ENCODE data around the gene CALHM3.
"Not testable (repeated sequence)": the region's sequence is repeated elsewhere in the genome, so short reads cannot be mapped to it uniquely, and the experiment has no call there.

The CALHM3 gene

DNA sequence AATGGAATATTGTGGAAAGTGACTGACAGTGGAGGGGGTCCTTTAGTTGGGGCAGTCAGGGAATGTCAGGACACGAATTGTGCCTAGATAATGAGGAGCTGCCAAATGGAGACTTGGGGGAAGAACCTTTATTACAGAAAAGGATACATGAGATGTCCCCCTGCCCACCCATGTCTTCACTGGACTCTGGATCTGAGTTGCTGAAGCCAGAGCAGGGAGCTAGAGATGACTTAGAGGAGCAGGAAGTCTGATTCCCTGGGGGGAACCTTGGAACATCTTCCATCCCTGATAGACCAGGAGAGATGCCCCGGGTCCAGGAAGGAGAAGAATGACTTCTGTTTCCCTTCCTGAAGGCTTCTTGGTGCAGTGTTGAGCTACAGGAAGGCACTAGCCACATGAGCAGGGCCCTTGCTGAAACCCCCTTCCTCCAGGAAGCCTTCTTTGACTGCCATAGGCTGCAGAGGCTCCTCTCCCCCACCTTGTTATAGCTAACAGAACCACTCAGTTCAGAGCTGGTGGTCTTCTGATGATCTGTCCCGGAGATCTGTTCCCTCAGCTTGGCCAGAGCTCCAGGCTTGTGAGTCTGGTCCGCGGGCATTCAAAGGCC lies 13.7 kb upstream of the CALHM3 start:
- DNase-seq (ENCODE audit: extremely low read depth, low read depth): no peak
- H3K4me3 ChIP-seq (replicated peaks; ENCODE audit: low read depth, low read length): no peak overlapping the region
- TF ChIP-seq, protein P1, sequence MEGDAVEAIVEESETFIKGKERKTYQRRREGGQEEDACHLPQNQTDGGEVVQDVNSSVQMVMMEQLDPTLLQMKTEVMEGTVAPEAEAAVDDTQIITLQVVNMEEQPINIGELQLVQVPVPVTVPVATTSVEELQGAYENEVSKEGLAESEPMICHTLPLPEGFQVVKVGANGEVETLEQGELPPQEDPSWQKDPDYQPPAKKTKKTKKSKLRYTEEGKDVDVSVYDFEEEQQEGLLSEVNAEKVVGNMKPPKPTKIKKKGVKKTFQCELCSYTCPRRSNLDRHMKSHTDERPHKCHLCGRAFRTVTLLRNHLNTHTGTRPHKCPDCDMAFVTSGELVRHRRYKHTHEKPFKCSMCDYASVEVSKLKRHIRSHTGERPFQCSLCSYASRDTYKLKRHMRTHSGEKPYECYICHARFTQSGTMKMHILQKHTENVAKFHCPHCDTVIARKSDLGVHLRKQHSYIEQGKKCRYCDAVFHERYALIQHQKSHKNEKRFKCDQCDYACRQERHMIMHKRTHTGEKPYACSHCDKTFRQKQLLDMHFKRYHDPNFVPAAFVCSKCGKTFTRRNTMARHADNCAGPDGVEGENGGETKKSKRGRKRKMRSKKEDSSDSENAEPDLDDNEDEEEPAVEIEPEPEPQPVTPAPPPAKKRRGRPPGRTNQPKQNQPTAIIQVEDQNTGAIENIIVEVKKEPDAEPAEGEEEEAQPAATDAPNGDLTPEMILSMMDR (IDR thresholded peaks at IDR 0.05; ENCODE audit: low read depth, low read length, missing control alignments): no peak

- H3K4me3 ChIP-seq (replicated peaks; ENCODE audit: low read depth, low read length): no peak overlapping the region
- DNase-seq (ENCODE audit: extremely low read depth, low read depth): peak; percentile 96
- TF ChIP-seq, protein P1 (IDR thresholded peaks at IDR 0.05; ENCODE audit: low read depth, low read length, missing control alignments): no peak
Measured at GRCh38 chr10:103491729-103492364, 12.8 kb upstream of the CALHM3 start.

DNA sequence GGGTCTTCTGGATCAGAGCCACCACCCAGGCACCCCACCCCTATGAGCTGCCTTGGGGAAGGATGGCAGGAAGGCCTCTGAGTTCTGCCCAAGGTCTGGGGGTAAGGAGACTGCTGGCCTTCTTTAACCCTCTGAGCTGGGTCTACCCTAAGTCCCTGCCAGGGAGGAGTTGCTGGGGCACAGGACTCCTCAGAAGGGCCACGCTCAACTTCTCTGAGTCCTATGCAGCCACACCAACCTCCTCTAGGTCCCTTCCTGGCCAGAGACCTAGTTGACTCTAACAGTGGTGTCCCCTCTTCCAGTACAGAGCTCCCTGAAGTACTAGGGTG lies 11.9 kb upstream of the CALHM3 start:
- no peak overlapping the region for H3K4me3 ChIP-seq (replicated peaks; ENCODE audit: low read depth, low read length)
- TF ChIP-seq, protein P1 (IDR thresholded peaks at IDR 0.05; ENCODE audit: low read depth, low read length, missing control alignments): no peak
- no peak for DNase-seq (ENCODE audit: extremely low read depth, low read depth)

- no peak overlapping the region for H3K4me3 ChIP-seq (replicated peaks; ENCODE audit: low read depth, low read length)
Measured at GRCh38 chr10:103487410-103487708, 8.3 kb upstream of the CALHM3 start.

GRCh38 chr10:103486635-103487409 lies 7.8 kb upstream of the CALHM3 start:
- not testable (repeated sequence) for DNase-seq (ENCODE audit: extremely low read depth, low read depth); H3K4me3 ChIP-seq (replicated peaks; ENCODE audit: low read depth, low read length)

More at GRCh38 chr10:103487410-103487708, 8.3 kb upstream of the CALHM3 start:
- DNase-seq (ENCODE audit: extremely low read depth, low read depth): no peak
- TF ChIP-seq, protein P1 (IDR thresholded peaks at IDR 0.05; ENCODE audit: low read depth, low read length, missing control alignments): no peak

- no peak for DNase-seq (ENCODE audit: extremely low read depth, low read depth)
- H3K4me3 ChIP-seq (replicated peaks; ENCODE audit: low read depth, low read length): no peak overlapping the region
- TF ChIP-seq, protein P1 (IDR thresholded peaks at IDR 0.05; ENCODE audit: low read depth, low read length, missing control alignments): peak; percentile 70
Measured at GRCh38 chr10:103481974-103482531, 3.0 kb upstream of the CALHM3 start.

- no peak overlapping the region for H3K4me3 ChIP-seq (replicated peaks; ENCODE audit: low read depth, low read length)
- TF ChIP-seq, protein P1 (IDR thresholded peaks at IDR 0.05; ENCODE audit: low read depth, low read length, missing control alignments): no peak
- no peak for DNase-seq (ENCODE audit: extremely low read depth, low read depth)
Measured at GRCh38 chr10:103480521-103480920, 1.5 kb upstream of the CALHM3 start.
